MM.1S (cell line): ENCODE results near the gene PBX4.

Experiments
- CTCF ChIP-seq: fragments of 300-600 bp; sonication (generic); IDR thresholded peaks from 2 replicates; pipeline ENCODE4 v1.5.1; 2016; ENCODE audit warnings: antibody characterized with exemption, low read length, mixed read lengths
- EZH2 ChIP-seq: fragments of 300-600 bp; sonication (generic); optimal IDR thresholded peaks from 2 replicates; pipeline ENCODE3; 2017; ENCODE audit warnings: low read depth, mild to moderate bottlenecking, antibody characterized with exemption, low read length, mixed read lengths
- EZH2phosphoT487 ChIP-seq: fragments of 300-600 bp; sonication (generic); IDR thresholded peaks from 2 replicates; pipeline ENCODE4 v1.6.1; 2018; ENCODE audit warnings: antibody characterized with exemption, low read length

- TF ChIP-seq EZH2: no peak
- TF ChIP-seq EZH2phosphoT487: no peak
- no peak for TF ChIP-seq CTCF
These were observed 76.0 kb downstream of the PBX4 start for GRCh38 chr19:19542507-19542906.
